GM13977 (cell line): ENCODE results near the gene THRB.

Experiments
- DNase-seq: peaks from one replicate; pipeline ENCODE4 v3.0.0; 2012; ENCODE audit warnings: low spot score
- CTCF ChIP-seq: IDR thresholded peaks from 2 replicates; pipeline ENCODE4 v1.5.1; 2012; ENCODE audit warnings: mild to moderate bottlenecking, control low read depth; ENCODE audit not compliant: insufficient read depth; ENCODE audit errors: extremely low read depth, missing control alignments
- in situ Hi-C: fragments of 300-500 bp; cut with MboI; formaldehyde crosslinking; loops from one replicate; pipeline ENCODE4 v1.12.0; 2022; ENCODE audit warnings: low sequenced_read_pairs, low pct_unique_long_range_greater_than_20kb, mixed read lengths, inconsistent platforms; ENCODE audit not compliant: unreplicated experiment

THRB gene

GRCh38 chr3:24338409-24339130 is 156.1 kb downstream of the THRB start:
- no peak for TF ChIP-seq CTCF
- no peak for DNase-seq
- in situ Hi-C loops: no loop called here

- no peak for DNase-seq
- no peak for TF ChIP-seq CTCF
- in situ Hi-C loops: no loop called here
Measured at GRCh38 chr3:24336101-24336500, 158.5 kb downstream of the THRB start.

GRCh38 chr3:24332092-24332491 is 162.6 kb downstream of the THRB start:
- no peak for DNase-seq
- TF ChIP-seq CTCF: no peak
- in situ Hi-C loops: no loop called here

- DNase-seq: no peak
- in situ Hi-C loops: no loop called here
- no peak for TF ChIP-seq CTCF
Measured at GRCh38 chr3:24323272-24323671, 171.4 kb downstream of the THRB start.

- TF ChIP-seq CTCF: no peak
- no peak for DNase-seq
- in situ Hi-C loops: no loop called here
Measured at GRCh38 chr3:24320601-24321000, 174.0 kb downstream of the THRB start.

GRCh38 chr3:24318677-24319287 is 175.9 kb downstream of the THRB start:
- no peak for DNase-seq
- in situ Hi-C loops: no loop called here
- no peak for TF ChIP-seq CTCF
